Gastrocnemius medialis (tissue), 4 donors: ENCODE measurements around the gene THSD4. TPM values are rescaled to one million over a fixed set of nuclear protein-coding genes. Genes with fewer than 3 reads are reported as not detected.

Experiments
- ATAC-seq, 2 donors: fragments of 150-250 bp; one replicate each; pipeline ENCODE4 v1.9.1; 2016
- DNase-seq, 2 donors: peaks; one replicate each; pipeline ENCODE4 v3.0.0-alpha.2; 2019
- H3K27ac ChIP-seq, 4 donors: fragments of 200-600 bp; sonication (generic); 1 replicate in 1 of 4; 2 replicates in 3 of 4; pipeline ENCODE4 v1.5.1; 2016 to 2018; ENCODE audit warnings: mild to moderate bottlenecking in 2 of 4, moderate library complexity in 1 of 4
- H3K27me3 ChIP-seq, 3 donors: fragments of 200-600 bp; sonication (generic) in 2 of 3; 1 replicate in 1 of 3; 2 replicates in 2 of 3; pipeline versions ENCODE4 v1.5.1 to v1.6.0; 2016 to 2019; ENCODE audit warnings: mild to moderate bottlenecking in 1 of 3, moderate library complexity in 1 of 3
- H3K36me3 ChIP-seq, 2 donors: fragments of 200-600 bp; sonication (generic) in 1 of 2; one replicate each; pipeline ENCODE4 v1.5.1; 2017 to 2018
- H3K4me1 ChIP-seq, 2 donors: fragments of 200-600 bp; sonication (generic) in 1 of 2; one replicate each; pipeline ENCODE4 v1.5.1; 2016 to 2017; ENCODE audit warnings: mild to moderate bottlenecking in 2 of 2
- H3K4me3 ChIP-seq, 4 donors: fragments of 200-600 bp; sonication (generic) in 3 of 4; 1 replicate in 1 of 4; 2 replicates in 3 of 4; pipeline ENCODE4 v1.5.1; 2016 to 2019; ENCODE audit warnings: mild to moderate bottlenecking in 2 of 4
- H3K9me3 ChIP-seq, 3 donors: fragments of 200-600 bp; sonication (generic) in 2 of 3; 1 replicate in 1 of 3; 2 replicates in 2 of 3; pipeline ENCODE4 v1.5.1; 2016 to 2019
- CTCF ChIP-seq, 5 experiments: fragments of 450-650 bp in 3 of 5; fragments of 200-600 bp in 2 of 5; sonication (generic) in 2 of 5; IDR thresholded peaks in 4 of 5; conservative IDR thresholded peaks in 1 of 5; 1 replicate in 4 of 5; 2 replicates in 1 of 5; pipeline ENCODE4 v1.5.1; 2016 to 2019; ENCODE audit warnings: antibody characterized with exemption in 5 of 5, mild to moderate bottlenecking in 3 of 5, moderate library complexity in 3 of 5
- POLR2A ChIP-seq, 2 donors: fragments of 450-650 bp; IDR thresholded peaks; one replicate each; pipeline ENCODE4 v1.6.1; 2017; ENCODE audit warnings: antibody characterized with exemption in 2 of 2, mild to moderate bottlenecking in 2 of 2, moderate library complexity in 2 of 2
- in situ Hi-C, 4 donors: fragments of 200-750 bp; cut with MboI; loops; one replicate each; pipeline versions ENCODE4 v1.15.0 to v1.8.0; 2017; ENCODE audit warnings: low sequenced_read_pairs in 4 of 4
- intact Hi-C: fragments of 100-400 bp; cut with DNase I; formaldehyde crosslinking; loops from one replicate; pipeline ENCODE4 v1.15.1; 2023; ENCODE audit warnings: low total_unique reads
- total RNA-seq, 4 donors: library from RNA; depleted of rRNA; stranded (reverse); fragments of >200 nt; gene quantifications; one replicate each; pipeline versions ENCODE4 v1.1.0 to v1.2.3, GENCODE V29; 2016

THSD4 gene
- total RNA-seq, 4 donors from 2014 or later, result 0.35 to 3.1 (median 0.60) TPM

- in situ Hi-C loops (no loop called here), intact Hi-C loops (no loop called here)
- H3K4me3 ChIP-seq, result no peak overlapping the region
- no peaks in the 10 kb centered on the region for H3K9me3 ChIP-seq
- ATAC-seq (no peak), DNase-seq (no peak)
- no peaks in the 10 kb centered on the region for H3K36me3 ChIP-seq
- TF ChIP-seq POLR2A (IDR thresholded peaks at IDR 0.05), result no peak
- TF ChIP-seq CTCF (IDR thresholded peaks at IDR 0.05 in 4 of 5, conservative IDR thresholded peaks at IDR 0.05 in 1 of 5), result no peak
- peaks cover 18 to 25% of the 10 kb centered on the region in 2 donors for H3K4me1 ChIP-seq
- H3K27me3 ChIP-seq, result no peaks in the 10 kb centered on the region
- H3K27ac ChIP-seq, result no peak overlapping the region
Observed at GRCh38 chr15:71141572-71141971, 26.3 kb downstream of the THSD4 start.

GRCh38 chr15:71142780-71143179 is 27.5 kb downstream of the THSD4 start:
- H3K4me1 ChIP-seq, result peaks cover 28 to 33% of the 10 kb centered on the region in 2 donors
- no peak for DNase-seq
- in situ Hi-C loops (no loop called here), intact Hi-C loops (no loop called here)
- no peaks in the 10 kb centered on the region for H3K27me3 ChIP-seq
- H3K9me3 ChIP-seq, result no peaks in the 10 kb centered on the region
- no peaks in the 10 kb centered on the region for H3K36me3 ChIP-seq
- no peak for TF ChIP-seq CTCF (IDR thresholded peaks at IDR 0.05 in 4 of 5, conservative IDR thresholded peaks at IDR 0.05 in 1 of 5)
- ATAC-seq, result no peak
- no peak overlapping the region for H3K4me3 ChIP-seq
- H3K27ac ChIP-seq, result no peak overlapping the region

GRCh38 chr15:71143373-71144310 is 28.4 kb downstream of the THSD4 start:
- DNase-seq (no peak), ATAC-seq (no peak)
- H3K36me3 ChIP-seq, result no peaks in the 10 kb centered on the region
- in situ Hi-C loops (no loop called here), intact Hi-C loops (no loop called here)
- H3K9me3 ChIP-seq, result no peaks in the 10 kb centered on the region
- no peak overlapping the region for H3K27ac ChIP-seq
- peaks cover 35% of the 10 kb centered on the region in 2 donors for H3K4me1 ChIP-seq
- no peak overlapping the region for H3K4me3 ChIP-seq
- no peak for TF ChIP-seq POLR2A (IDR thresholded peaks at IDR 0.05)
- TF ChIP-seq CTCF (IDR thresholded peaks at IDR 0.05 in 4 of 5, conservative IDR thresholded peaks at IDR 0.05 in 1 of 5), result no peak
- no peaks in the 10 kb centered on the region for H3K27me3 ChIP-seq

GRCh38 chr15:71145648-71146047 is 30.4 kb downstream of the THSD4 start:
- Histone ChIP-seq H3K4me1 (peaks cover 48 to 55% of the 10 kb centered on the region in 2 donors), H3K4me3 (no peak overlapping the region), H3K27ac (no peak overlapping the region), H3K36me3 (no peaks in the 10 kb centered on the region), H3K9me3 (no peaks in the 10 kb centered on the region), H3K27me3 (no peaks in the 10 kb centered on the region)
- intact Hi-C loops (no loop called here), in situ Hi-C loops (no loop called here)
- TF ChIP-seq POLR2A (IDR thresholded peaks at IDR 0.05) (no peak), CTCF (IDR thresholded peaks at IDR 0.05 in 4 of 5, conservative IDR thresholded peaks at IDR 0.05 in 1 of 5) (no peak)
- ATAC-seq (no peak), DNase-seq (no peak)
